Trophoblast cell (in vitro differentiated cells and primary cell): ENCODE measurements around the gene CISD3.

Source experiments
- DNase-seq, 2 donors: peaks; one replicate each; pipeline ENCODE4 v3.0.0-alpha.2; 2016
- H2AFZ ChIP-seq: 2 replicates; pipeline ENCODE4 v1.6.1; 2013; ENCODE audit warnings: low read length, moderate library complexity, mild to moderate bottlenecking; ENCODE audit not compliant: insufficient read depth, poor library complexity
- H2AK5ac ChIP-seq: 2 replicates; pipeline ENCODE4 v1.6.1; 2013; ENCODE audit warnings: mild to moderate bottlenecking, low read length
- H2BK120ac ChIP-seq: 2 replicates; pipeline ENCODE4 v1.6.1; 2013; ENCODE audit warnings: low read length, mild to moderate bottlenecking, moderate library complexity; ENCODE audit not compliant: insufficient read depth, poor library complexity
- H2BK12ac ChIP-seq: 2 replicates; pipeline ENCODE4 v1.6.1; 2013; ENCODE audit warnings: mild to moderate bottlenecking, low read length, moderate library complexity
- H2BK5ac ChIP-seq: 2 replicates; pipeline ENCODE4 v1.6.1; 2013; ENCODE audit warnings: low read length, low read depth, moderate library complexity, mild to moderate bottlenecking; ENCODE audit not compliant: poor library complexity
- H3K14ac ChIP-seq: 2 replicates; pipeline ENCODE4 v1.6.1; 2013; ENCODE audit warnings: mild to moderate bottlenecking, low read length
- H3K18ac ChIP-seq: 2 replicates; pipeline ENCODE4 v1.6.1; 2013; ENCODE audit warnings: mild to moderate bottlenecking, low read length
- H3K23ac ChIP-seq: 2 replicates; pipeline ENCODE4 v1.6.1; 2013; ENCODE audit warnings: low read length
- H3K27ac ChIP-seq: 2 replicates; pipeline ENCODE4 v1.5.1; 2013; ENCODE audit warnings: low read depth, mild to moderate bottlenecking, inconsistent platforms, low read length, moderate library complexity
- H3K27me3 ChIP-seq: 2 replicates; pipeline ENCODE4 v1.6.1; 2013; ENCODE audit warnings: inconsistent platforms, mild to moderate bottlenecking, low read length, moderate library complexity; ENCODE audit not compliant: insufficient read depth
- H3K36me3 ChIP-seq, 2 experiments: 1 replicate in 1 of 2; 2 replicates in 1 of 2; pipeline ENCODE4 v1.6.1; 2013; ENCODE audit warnings: low read length in 2 of 2, mild to moderate bottlenecking in 2 of 2, moderate library complexity in 1 of 2; ENCODE audit not compliant: insufficient read depth in 2 of 2, control insufficient read depth in 1 of 2
- H3K4ac ChIP-seq: 2 replicates; pipeline ENCODE4 v1.6.1; 2013; ENCODE audit warnings: low read depth, mild to moderate bottlenecking, low read length, moderate library complexity
- H3K4me1 ChIP-seq, 2 experiments: 1 replicate in 1 of 2; 2 replicates in 1 of 2; pipeline ENCODE4 v1.6.1; 2013; ENCODE audit warnings: low read length in 2 of 2, mild to moderate bottlenecking in 2 of 2, moderate library complexity in 1 of 2; ENCODE audit not compliant: insufficient read depth in 2 of 2, control insufficient read depth in 1 of 2
- H3K4me2 ChIP-seq: 2 replicates; pipeline ENCODE4 v1.6.1; 2013; ENCODE audit warnings: inconsistent platforms, mild to moderate bottlenecking, low read length, moderate library complexity
- H3K4me3 ChIP-seq: 2 replicates; pipeline ENCODE4 v1.5.1; 2013; ENCODE audit warnings: mild to moderate bottlenecking, low read depth, low read length, inconsistent platforms
- H3K79me1 ChIP-seq: one replicate; pipeline ENCODE4 v1.6.1; 2013; ENCODE audit warnings: low read length
- H3K79me2 ChIP-seq: 2 replicates; pipeline ENCODE4 v1.6.1; 2013; ENCODE audit warnings: low read length, mild to moderate bottlenecking; ENCODE audit not compliant: control insufficient read depth, insufficient read depth, poor library complexity
- H3K9ac ChIP-seq: 2 replicates; pipeline ENCODE4 v1.6.1; 2013; ENCODE audit warnings: mild to moderate bottlenecking, low read length
- H3K9me3 ChIP-seq: 2 replicates; pipeline ENCODE4 v1.6.1; 2013; ENCODE audit warnings: low read depth, mild to moderate bottlenecking, control low read depth, inconsistent platforms, low read length; ENCODE audit not compliant: insufficient read depth
- H4K12ac ChIP-seq: 2 replicates; pipeline ENCODE4 v1.6.1; 2013; ENCODE audit warnings: low read depth, mild to moderate bottlenecking, low read length, moderate library complexity
- H4K8ac ChIP-seq: 2 replicates; pipeline ENCODE4 v1.6.1; 2013; ENCODE audit warnings: low read depth, mild to moderate bottlenecking, low read length, moderate library complexity
- H4K91ac ChIP-seq: one replicate; pipeline ENCODE4 v1.6.1; 2013; ENCODE audit warnings: low read depth, mild to moderate bottlenecking, low read length, moderate library complexity
- WGBS: extraction: QIAGEN DNeasy Blood & Tissue Kit; methylation state at CpG from one replicate; pipeline ENCODE4 v1.1.7; 2013; ENCODE audit warnings: missing lambda C conversion rate; ENCODE audit not compliant: insufficient read length, insufficient coverage; ENCODE audit errors: extremely low coverage; 5-methylcytosine and 5-hydroxymethylcytosine counted together

Gene CISD3

GRCh38 chr17:38741921-38742410 is 11.8 kb downstream of the CISD3 start:
- WGBS: no CpG with 5 or more reads among the region's 7 CpGs
- Histone ChIP-seq H2AFZ (no peak overlapping the region), H2BK120ac (no peak overlapping the region), H2BK5ac (no peak overlapping the region), H4K8ac (no peak overlapping the region), H3K4me1 (peaks cover 8 to 14% of the 10 kb centered on the region in 2 experiments), H3K14ac (no peak overlapping the region), H2BK12ac (no peak overlapping the region), H3K79me2 (peaks cover 19% of the 10 kb centered on the region), H3K27me3 (no peaks in the 10 kb centered on the region), H3K4me2 (no peak overlapping the region), H3K36me3 (peaks cover 46 to 49% of the 10 kb centered on the region in 2 experiments), H2AK5ac (no peak overlapping the region), H4K91ac (no peak overlapping the region), H3K79me1 (no peaks in the 10 kb centered on the region), H3K9me3 (no peaks in the 10 kb centered on the region), H3K18ac (no peak overlapping the region), H3K9ac (no peak overlapping the region), H4K12ac (no peak overlapping the region), H3K27ac (no peak overlapping the region), H3K4me3 (no peak overlapping the region), H3K4ac (peak overlapping the region; percentile 13), H3K23ac (no peak overlapping the region)
- no peak for DNase-seq

GRCh38 chr17:38742411-38743308 is 12.5 kb downstream of the CISD3 start:
- Histone ChIP-seq H3K14ac (no peak overlapping the region), H3K9me3 (no peaks in the 10 kb centered on the region), H2AK5ac (no peak overlapping the region), H4K8ac (no peak overlapping the region), H3K27me3 (no peaks in the 10 kb centered on the region), H3K4me3 (no peak overlapping the region), H3K18ac (peak overlapping the region; percentile 18), H4K91ac (no peak overlapping the region), H3K4me1 (peaks cover 8 to 15% of the 10 kb centered on the region in 2 experiments), H2BK5ac (no peak overlapping the region), H4K12ac (no peak overlapping the region), H2BK120ac (no peak overlapping the region), H3K79me1 (peaks cover 2% of the 10 kb centered on the region), H2AFZ (no peak overlapping the region), H3K36me3 (peaks cover 43 to 44% of the 10 kb centered on the region in 2 experiments), H2BK12ac (no peak overlapping the region), H3K4me2 (no peak overlapping the region), H3K23ac (no peak overlapping the region), H3K79me2 (peaks cover 24% of the 10 kb centered on the region), H3K27ac (no peak overlapping the region), H3K9ac (no peak overlapping the region), H3K4ac (peak overlapping the region; percentile 71)
- DNase-seq: no peak
- WGBS: no CpG with 5 or more reads among the region's 22 CpGs

GRCh38 chr17:38743556-38744171 is 13.5 kb downstream of the CISD3 start:
- Histone ChIP-seq H3K79me1 (peaks cover 9% of the 10 kb centered on the region), H3K4ac (peak overlapping the region; percentile 77), H3K27me3 (no peaks in the 10 kb centered on the region), H4K91ac (no peak overlapping the region), H3K27ac (no peak overlapping the region), H3K9ac (no peak overlapping the region), H3K23ac (no peak overlapping the region), H4K12ac (no peak overlapping the region), H3K4me3 (no peak overlapping the region), H2BK5ac (no peak overlapping the region), H3K9me3 (no peaks in the 10 kb centered on the region), H3K4me1 (peaks cover 8 to 15% of the 10 kb centered on the region in 2 experiments), H2BK12ac (no peak overlapping the region), H3K79me2 (peaks cover 30% of the 10 kb centered on the region), H2AFZ (no peak overlapping the region), H3K4me2 (no peak overlapping the region), H4K8ac (no peak overlapping the region), H3K14ac (no peak overlapping the region), H2AK5ac (no peak overlapping the region), H3K36me3 (peaks cover 35% of the 10 kb centered on the region in 2 experiments), H3K18ac (no peak overlapping the region), H2BK120ac (no peak overlapping the region)
- WGBS: no CpG with 5 or more reads among the region's 4 CpGs
- no peak for DNase-seq

GRCh38 chr17:38745545-38745944 is 15.4 kb downstream of the CISD3 start:
- Histone ChIP-seq H2AFZ (no peak overlapping the region), H3K4ac (peak overlapping the region; percentile 82), H3K4me3 (no peak overlapping the region), H2BK5ac (no peak overlapping the region), H3K4me1 (peaks cover 13 to 20% of the 10 kb centered on the region in 2 experiments), H3K79me2 (peaks cover 36% of the 10 kb centered on the region), H3K36me3 (peaks cover 19 to 20% of the 10 kb centered on the region in 2 experiments), H4K8ac (no peak overlapping the region), H3K9me3 (no peaks in the 10 kb centered on the region), H3K27me3 (no peaks in the 10 kb centered on the region), H3K79me1 (peaks cover 20% of the 10 kb centered on the region), H3K18ac (no peak overlapping the region), H2BK12ac (no peak overlapping the region), H4K91ac (no peak overlapping the region), H4K12ac (no peak overlapping the region), H3K4me2 (peak overlapping the region; percentile 84), H3K14ac (no peak overlapping the region), H3K9ac (no peak overlapping the region), H3K23ac (no peak overlapping the region), H2AK5ac (no peak overlapping the region), H3K27ac (no peak overlapping the region), H2BK120ac (no peak overlapping the region)
- DNase-seq: no peak
- no CpG with 5 or more reads among the region's 4 CpGs for WGBS
